NCI-H82 treated with DMSO at 0.1 percent for 48 hours (cell line): ENCODE data around the gene TTYH1.
A peak's percentile ranks its signal among the peaks of the same experiment; 100 is the strongest.

ENCODE experiments used
- DNase-seq: peaks from one replicate; lab custom pipeline; 2025; ENCODE audit not compliant: unreplicated experiment; lab: John Stamatoyannopoulos, UW

The TTYH1 gene

DNA sequence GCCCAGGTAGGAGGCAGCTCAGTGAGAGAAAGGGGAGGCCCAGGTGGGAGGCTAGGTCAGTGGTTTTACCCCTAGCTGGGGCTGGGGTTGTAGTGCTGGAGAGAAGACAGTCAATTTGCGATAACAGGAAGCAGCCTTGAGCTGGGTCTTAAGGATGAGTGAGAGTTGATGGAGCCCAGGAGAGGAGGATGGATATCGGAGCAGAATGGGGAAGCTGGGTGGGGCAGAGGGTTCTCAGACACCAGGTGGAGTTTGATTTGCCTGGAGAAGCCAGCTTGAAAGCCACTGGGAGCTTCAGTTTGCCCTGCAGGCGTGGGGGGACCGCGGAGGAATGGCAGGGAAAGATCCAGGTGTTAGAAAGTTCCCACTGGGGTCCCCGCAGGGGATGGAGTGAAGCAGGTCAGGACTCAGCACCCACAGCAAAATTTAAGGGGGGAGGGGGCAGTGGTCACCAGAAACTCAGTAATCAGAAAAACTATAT lies 58.7 kb downstream of the TTYH1 start:
- no peak for DNase-seq

DNA sequence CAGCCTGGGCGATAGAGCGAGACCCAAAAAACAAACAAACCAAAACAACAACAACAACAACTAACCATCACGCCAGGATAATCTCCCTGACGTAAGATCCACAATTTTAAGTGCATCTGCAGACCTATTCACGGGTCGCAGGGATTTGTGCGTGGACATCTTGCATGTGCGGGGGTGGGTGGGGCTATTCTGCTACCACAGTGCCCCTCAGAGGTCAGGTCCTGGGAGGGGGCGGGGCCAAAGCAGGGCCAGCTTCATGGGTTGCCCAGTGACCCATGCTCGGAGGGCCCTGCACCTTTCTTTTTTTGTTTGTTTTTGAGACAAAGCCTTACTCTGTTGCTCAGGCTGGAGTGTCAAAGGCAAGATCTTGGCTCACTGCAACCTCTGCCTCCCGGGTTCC lies 60.4 kb downstream of the TTYH1 start:
- no peak for DNase-seq

DNA sequence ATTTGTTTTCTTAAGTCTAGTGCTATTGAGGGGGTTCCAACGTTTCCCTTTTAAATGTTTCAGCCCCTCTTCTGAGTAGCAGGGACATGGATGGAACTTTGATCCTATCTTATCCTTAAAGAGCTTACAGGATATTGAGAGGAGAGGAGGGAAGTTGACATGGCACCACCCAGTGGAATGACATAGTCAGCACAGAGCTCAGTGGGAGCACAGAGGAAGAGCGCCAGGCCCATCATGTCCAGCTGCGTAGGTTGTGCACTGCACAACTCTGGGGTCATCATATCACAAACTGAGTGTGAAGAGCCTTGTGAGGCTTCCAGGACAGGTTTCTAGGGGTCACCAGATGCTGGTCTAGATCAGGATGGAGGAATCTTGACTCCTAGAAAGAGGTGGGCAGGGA lies 62.4 kb downstream of the TTYH1 start:
- peak; percentile 1 for DNase-seq

DNA sequence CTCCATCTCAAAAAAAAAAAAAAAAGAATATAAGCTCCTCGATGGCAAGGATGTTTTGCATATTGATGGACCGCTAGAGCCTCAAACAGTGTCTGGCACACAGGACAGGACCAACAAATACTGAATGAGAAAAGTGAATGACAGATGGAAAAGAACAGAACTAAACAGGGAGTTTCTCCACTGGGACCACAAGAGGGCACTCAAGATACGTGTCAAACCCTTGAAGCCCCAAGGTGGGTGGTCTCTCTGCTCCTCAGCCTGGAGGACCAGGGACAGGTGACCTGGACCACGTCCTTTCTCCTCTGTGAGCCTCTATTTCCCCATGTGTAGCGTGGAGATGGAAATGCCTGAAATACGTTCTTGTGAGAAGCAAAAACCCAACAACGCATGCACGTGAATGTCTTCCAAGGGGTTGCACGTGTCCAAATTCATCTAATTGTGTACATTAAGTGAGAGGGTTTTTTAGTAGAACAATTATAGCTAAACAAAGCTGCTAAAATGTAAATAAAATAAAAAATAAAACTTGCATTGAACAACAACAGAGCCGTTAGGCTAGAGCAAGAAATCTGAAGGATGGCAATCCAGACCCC lies 63.5 kb downstream of the TTYH1 start:
- peak; percentile 34 for DNase-seq

DNA sequence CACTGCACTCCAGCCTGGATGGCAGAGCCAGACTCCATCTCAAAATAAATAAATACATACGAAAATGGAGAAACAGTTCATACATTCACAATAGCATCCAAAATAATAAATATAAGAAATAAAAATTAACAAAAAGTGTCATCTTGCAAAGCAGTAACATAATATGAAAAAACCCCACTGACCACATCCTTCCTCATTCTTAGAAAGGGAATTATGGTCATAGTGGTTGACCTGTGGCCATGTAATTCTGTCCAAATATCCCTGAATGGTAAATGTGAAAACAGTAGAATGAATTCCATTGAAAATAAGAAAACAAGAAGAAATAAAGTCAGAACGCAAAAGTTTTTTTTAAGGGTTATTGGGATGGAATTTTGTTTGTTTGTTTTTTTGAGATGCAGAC lies 64.8 kb downstream of the TTYH1 start:
- no peak for DNase-seq

DNA sequence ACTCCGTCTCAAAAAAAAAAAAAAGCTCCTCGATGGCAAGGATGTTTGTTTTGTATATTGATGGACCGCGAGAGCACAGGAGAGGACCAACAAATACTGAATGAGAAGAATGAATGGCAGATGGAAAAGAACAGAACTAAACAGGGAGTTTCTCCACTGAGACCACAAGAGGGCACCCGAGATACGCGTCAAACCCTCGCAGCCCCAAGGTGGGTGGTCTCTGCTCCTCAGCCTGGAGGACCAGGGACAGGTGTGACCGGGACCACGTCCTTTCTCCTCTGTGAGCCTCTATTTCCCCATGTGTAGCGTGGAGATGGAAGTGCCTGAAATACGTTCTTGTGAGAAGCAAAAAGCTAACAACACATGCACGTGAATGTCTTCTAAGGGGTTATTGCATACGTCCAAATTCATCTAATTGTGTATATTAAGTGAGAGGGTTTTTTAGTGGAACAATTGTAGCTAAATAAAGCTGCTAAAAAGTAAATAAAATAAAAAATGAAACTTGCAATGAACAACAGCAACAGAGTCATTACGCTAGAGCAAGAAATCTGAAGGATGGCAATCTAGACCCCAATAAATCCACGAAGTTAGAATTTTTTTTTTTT lies 66.2 kb downstream of the TTYH1 start:
- peak; percentile 27 for DNase-seq

DNA sequence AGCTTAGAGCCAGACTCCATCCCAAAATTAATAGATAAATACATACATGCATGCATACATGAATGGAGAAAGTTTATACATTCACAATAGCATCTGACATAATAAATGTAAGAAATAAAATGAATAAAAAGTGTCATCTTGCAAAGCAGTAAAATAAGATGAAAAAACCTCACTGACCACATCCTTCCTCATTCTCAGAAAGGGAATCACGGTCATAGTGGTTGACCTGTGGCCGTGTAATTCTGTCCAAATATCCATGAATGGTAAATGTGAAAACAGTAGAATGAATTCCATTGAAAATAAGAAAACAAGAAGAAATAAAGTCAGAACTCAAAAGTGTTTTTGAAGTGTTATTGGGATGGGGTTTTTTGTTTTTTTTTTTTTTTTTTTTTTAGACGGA lies 67.6 kb downstream of the TTYH1 start:
- DNase-seq = no peak

DNA sequence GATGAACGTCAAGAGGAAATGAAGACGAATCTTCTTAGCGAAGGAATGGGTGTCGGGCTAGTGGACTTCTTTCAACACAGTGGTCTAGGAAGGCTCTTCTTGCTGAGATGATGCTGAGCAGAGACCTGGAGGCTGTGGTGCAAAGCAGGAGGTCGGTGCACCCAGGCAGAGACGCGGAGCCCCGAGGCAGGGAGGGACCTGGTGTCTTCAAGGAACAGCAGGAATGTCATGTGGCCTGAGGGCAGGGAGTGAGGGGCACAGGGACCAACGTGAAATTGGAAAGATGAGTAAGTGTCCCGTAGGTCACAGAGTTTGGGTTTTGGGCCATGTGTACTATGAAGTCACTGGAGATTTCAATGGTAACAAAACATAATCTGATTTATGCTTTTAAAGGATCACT lies 69.2 kb downstream of the TTYH1 start:
- DNase-seq = no peak

DNA sequence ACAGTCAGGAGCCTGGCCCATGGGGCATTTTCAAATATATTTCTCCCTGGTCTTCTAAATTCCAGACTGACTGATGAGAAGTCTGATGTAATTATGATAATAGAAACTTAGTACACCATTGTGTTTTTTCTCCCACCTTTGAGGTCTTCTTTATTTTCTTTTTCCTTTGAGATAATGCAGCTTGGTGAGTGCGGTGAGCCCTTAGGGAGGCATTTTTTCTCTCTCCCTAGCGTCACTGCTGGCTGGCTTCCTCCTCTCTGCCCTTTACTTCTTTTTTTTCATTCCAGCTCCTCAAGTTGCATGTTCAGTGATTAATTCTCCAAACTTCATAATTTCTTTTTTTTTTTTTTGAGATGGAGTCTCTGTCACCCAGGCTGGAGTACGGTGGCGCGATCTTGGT lies 70.6 kb downstream of the TTYH1 start:
- DNase-seq = no peak
